Frontal cortex (tissue), 4 donors: ENCODE data around the gene CPNE2. TPM values are rescaled to one million over a fixed set of nuclear protein-coding genes. Genes with fewer than 3 reads are reported as not detected.
A peak's percentile ranks its signal among the peaks of the same experiment; 100 is the strongest.

Source experiments
- DNase-seq, 2 donors: peaks; one replicate each; pipeline ENCODE4 v3.0.0; 2012; ENCODE audit warnings: low spot score in 2 of 2
- FAIRE-seq: peaks from 2 replicates; lab custom pipeline; 2012; peaks lifted over from hg19 to GRCh38; lab: Jason Lieb, UNC
- total RNA-seq: library from RNA; depleted of rRNA; stranded (reverse); fragments of >200 nt; gene quantifications from one replicate; pipeline ENCODE4 v1.2.3, GENCODE V29; 2014
- donor health status: control.
- donor health status: control.
- donor health status: control.

CPNE2 gene
- total RNA-seq, 1 donor from 2014 or later, result 44.8 TPM

GRCh38 chr16:57118461-57119084 is 26.2 kb downstream of the CPNE2 start:
- DNase-seq, result no peak
- FAIRE-seq, result no peak

- DNase-seq (no peak), FAIRE-seq (no peak)
These were observed 31.0 kb downstream of the CPNE2 start for GRCh38 chr16:57123216-57123973.

DNA sequence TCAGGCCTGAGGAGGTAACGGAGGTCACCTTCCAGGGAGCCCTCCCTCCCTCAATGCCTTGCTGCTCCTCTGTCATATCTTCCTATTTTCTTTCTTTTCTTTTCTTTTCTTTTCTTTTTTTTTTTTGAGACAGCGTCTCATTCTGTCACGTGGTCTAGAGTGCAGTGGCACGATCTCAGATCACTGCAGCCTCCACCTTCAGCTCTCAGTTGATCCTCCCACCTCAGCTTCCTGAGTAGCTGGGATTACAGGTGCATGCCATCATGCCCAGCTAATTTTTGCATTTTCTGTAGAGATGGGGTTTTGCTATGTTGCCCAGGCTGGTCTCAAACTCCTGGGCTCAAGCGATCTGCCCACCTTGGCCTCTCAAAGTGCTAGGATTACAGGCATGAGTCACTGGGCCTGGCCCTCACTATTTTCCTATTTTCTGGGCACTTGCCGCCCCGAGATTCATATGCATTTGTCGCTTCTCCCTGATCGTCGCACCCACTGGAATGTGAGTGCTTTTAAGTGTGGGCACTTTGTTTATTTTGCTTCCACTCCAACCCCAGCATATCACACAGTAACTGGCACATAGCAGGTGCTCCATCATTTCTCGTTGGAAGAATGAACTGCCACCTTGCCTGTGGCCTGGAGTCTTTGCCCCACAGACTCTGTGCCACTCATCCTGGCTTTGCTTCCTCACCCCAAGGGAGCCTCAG is 31.7 kb downstream of the CPNE2 start:
- FAIRE-seq (no peak), DNase-seq (no peak)

GRCh38 chr16:57125376-57125775 is 33.0 kb downstream of the CPNE2 start:
- DNase-seq (no peak), FAIRE-seq (no peak)

GRCh38 chr16:57125969-57126368 is 33.6 kb downstream of the CPNE2 start:
- FAIRE-seq (no peak), DNase-seq (no peak)

DNA sequence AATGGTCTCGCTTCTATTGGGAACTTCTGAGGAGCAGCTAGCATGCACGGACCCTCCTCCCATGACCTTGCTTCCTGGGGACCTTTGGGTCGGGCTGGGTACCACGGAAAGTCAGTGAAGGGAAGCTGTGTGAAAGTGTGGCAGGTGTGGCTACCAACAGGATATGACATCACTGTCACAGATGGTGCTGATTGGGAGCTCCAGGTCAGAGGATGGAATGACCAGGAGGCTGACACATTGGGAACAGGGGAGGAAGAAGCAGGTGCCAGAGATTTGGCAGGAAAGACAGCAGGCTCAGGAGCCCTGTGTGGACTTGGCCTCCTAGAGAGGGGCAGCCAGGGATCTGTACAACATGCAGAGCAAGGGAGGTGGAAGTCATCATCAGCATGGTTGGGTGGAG is 34.0 kb downstream of the CPNE2 start:
- no peak for FAIRE-seq
- no peak for DNase-seq

DNA sequence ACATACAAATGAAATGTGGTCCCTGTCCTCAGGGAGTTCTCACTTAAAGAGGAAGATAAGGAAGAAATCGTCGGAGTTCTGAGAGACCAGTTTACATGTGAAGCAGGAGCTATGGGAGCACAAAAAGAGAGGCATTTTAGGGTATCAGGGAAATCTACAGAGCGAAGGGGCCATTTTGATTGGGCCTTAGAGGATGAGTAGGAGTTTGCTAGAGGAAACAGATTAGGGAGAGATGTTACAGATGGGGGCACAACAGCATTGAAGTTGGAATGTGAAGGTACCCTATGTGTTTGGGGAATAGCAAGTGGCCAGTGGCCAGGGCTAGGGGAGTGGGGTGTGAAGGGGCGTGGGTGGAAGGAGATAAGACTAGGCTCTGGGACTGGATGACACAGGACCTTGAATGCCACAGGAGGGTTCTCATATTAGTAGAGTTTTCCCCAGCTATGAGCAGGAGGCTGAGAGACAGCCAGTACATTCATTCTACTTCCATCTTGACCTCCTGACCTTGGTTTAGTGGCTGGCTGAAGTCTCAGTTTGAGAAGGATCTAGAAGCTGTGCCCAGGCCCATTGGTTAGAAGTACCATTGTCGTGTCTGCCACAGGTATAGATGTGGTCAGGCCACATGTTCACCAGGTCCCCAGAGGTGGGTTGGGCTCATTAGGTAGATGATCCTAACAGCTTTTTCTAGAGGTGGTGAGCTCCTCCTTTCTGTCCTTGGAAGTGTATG is 34.8 kb downstream of the CPNE2 start:
- FAIRE-seq, result no peak
- no peak for DNase-seq

GRCh38 chr16:57127836-57128235 is 35.5 kb downstream of the CPNE2 start:
- FAIRE-seq (no peak), DNase-seq (no peak)

GRCh38 chr16:57128771-57129389 is 36.5 kb downstream of the CPNE2 start:
- DNase-seq (no peak), FAIRE-seq (no peak)

DNA sequence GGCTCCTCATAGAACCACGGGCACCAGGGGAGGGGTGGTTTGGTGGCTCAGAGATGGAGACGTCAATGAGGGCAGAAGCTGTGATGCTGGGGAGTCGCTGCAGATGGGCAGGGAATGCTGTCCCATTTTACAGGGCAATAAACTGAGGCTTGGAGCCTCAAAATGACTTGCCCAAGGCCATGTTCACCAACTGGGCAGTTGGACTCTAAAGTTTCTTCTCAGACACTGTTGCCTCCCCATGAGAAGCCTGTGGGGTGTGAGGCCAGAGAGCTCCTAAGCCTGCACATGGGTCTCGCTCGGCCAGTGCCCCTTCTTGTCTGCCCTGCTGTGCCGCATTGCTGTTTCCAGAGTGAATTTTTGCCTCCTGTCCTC is 38.6 kb downstream of the CPNE2 start:
- FAIRE-seq, result no peak
- DNase-seq, result no peak

DNA sequence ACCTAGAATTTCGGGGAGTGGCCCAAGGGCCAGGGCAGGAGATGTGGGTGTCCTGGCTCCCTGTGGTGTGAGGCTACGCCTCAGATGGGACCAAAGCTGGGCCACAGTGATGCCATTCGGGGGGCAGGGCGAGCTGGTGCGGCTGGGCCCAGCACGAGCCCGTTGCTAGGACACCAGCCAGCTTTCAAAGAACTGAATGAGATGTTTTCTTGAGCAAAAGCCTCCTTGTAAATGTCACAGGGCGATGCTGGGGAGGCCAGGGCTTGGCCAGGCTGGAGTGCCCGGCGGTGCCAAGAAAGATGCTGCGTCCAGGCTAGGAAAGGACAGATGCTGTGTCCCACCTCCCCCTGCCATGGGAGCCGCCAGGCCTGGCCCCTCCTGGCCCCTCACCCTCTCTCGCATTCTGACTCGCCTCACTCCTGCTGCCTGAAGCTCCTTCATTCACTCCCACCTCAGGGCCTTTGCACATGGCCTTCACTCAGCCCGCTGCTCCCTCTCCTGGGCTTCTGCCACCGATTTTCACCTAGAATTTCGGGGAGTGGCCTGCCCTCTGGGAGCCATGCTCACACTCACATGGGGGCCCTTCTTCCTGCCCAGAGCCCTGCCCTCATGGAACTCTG is 39.1 kb downstream of the CPNE2 start:
- DNase-seq (peak; percentile 52 to 70), FAIRE-seq (no peak)

DNA sequence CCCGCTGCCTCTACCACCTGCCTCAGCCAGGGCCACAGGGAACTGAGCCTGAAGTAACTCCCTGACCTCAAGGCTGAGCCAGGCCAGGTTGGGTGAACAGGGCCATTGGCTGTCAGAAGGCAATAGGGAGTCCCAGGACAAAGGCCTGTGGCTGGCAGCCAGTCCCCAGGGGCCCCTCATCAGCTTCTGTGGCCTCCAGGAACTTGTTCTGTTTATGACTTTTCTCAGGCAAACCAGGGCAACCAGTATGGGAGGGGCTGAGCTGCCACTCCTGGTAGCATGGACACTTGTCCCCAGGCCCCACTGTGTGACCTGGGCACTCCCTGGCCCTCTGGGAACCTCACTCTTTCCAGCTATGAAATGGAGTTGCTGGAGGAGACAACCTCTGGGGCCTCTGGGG is 40.1 kb downstream of the CPNE2 start:
- DNase-seq (no peak), FAIRE-seq (no peak)

GRCh38 chr16:57133031-57133430 is 40.6 kb downstream of the CPNE2 start:
- DNase-seq (no peak), FAIRE-seq (no peak)

- DNase-seq (no peak), FAIRE-seq (no peak)
These were observed 41.5 kb downstream of the CPNE2 start for GRCh38 chr16:57133886-57134285.

GRCh38 chr16:57134982-57135381 is 42.6 kb downstream of the CPNE2 start:
- FAIRE-seq (no peak), DNase-seq (no peak)

GRCh38 chr16:57137043-57137442 is 44.7 kb downstream of the CPNE2 start:
- DNase-seq, result no peak

DNA sequence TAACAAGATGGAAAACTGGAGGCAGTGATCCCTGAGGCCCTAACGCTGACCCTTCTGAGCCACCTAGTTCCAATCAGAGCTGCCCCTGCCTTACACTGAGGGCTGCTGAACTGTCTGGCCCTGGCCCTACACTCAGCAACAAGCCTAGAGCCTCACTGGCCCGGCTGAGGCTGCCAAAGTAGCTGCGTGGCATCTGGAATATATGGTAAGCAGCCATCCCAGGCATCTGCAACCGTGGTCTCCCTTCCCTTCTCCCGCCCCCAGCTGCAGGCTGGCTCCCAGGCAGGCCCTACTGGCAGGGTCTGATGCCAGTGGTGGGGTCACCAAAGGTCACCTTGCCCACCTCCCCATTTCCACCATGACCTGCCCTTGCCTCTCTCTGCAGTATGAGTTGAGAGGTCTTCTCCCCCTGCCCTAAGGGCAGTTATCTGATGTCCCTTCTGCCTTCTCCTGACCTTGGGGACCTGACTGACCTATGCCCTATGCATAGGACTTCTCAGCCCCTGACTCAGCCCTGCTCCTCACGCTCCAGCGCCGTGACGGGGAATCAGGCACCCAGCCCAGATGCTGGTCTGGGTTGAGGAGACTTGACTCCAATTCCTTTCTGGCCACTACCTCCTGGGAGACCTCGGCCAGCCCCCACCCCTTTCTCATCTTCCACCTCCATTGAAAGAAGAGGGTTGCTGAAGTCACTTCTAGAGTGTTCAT is 45.3 kb downstream of the CPNE2 start:
- no peak for FAIRE-seq
- no peak for DNase-seq

More at GRCh38 chr16:57137043-57137442, 44.7 kb downstream of the CPNE2 start:
- no peak for FAIRE-seq

GRCh38 chr16:57138281-57138935 is 46.0 kb downstream of the CPNE2 start:
- FAIRE-seq (no peak), DNase-seq (no peak)
